ENCODE data around the gene FAM107B.

FAM107B gene

DNA sequence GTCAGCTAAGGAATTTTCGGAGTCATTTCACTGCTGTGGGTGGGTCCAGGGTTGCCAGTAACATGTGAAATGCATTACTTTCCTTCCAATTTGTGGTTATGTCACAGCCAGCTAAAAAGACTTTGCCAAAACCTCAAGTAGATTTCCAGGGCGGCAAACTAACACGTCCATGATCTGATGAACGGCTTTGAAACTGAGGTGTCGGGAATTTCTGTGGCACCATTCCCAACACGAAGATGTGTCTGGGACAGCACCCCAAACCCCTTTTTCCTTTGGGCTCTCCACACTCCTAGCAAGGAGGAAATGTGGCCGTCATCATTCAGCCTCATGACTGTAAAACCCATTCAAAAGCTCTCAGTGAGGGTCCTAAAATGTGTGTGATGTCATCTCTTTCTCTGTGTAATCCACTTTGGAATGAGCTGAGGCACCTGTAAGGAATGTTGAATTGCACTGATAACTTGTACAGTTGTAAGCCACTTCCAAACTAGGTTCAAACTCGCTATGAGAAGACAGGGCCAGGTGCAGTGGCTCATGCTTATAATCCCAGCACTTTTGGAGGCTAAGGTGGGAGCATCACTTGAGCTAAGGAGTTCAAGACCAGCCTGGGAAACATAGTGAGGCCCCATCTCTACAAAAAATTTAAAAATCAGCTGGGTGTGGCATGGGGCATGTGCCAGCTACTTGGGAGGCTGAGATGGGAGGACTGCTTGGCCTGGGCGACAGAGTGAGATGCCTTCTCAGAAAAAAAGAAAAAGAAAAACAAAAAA lies 297.9 kb downstream of the FAM107B start:
- no peak for DNase-seq

DNA sequence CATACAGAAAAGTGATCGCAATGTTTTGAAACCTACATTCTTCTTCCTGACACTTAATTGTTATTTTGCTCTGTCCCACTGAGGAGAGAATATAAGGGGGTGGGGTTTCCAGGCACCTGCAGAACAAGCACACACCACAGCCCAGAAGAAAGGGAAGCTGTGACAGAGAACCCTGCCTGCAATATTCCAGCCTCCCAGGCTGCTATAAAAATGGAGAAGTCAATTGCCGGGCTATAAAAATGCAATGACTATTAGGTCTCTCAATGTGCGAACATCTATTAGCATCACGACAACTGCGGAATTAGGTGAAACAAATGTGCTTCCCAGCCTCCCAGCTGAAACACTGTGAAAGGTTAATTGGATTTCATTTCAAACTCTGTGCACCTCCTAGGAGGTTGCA lies 298.7 kb downstream of the FAM107B start:
- DNase-seq: no peak

DNA sequence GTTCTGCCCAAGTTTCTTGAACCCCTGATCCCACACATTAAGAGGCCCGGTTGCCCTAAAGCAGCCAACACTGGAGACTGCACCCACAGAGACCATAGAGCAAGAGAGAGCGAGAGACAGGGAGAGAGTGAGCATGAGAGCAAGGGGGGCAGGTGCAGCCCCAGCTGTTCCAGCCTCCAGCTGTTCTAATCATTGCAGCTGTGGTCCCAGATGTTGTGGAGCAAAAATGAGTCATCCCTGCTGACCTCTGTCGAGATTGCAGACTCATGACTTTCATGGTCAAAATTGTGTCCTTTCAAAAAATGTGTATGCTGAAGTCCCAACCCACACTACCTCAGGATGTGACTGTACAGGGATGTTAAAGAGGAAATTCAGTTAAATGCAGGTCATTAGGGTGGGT lies 300.0 kb downstream of the FAM107B start:
- no peak for DNase-seq

DNA sequence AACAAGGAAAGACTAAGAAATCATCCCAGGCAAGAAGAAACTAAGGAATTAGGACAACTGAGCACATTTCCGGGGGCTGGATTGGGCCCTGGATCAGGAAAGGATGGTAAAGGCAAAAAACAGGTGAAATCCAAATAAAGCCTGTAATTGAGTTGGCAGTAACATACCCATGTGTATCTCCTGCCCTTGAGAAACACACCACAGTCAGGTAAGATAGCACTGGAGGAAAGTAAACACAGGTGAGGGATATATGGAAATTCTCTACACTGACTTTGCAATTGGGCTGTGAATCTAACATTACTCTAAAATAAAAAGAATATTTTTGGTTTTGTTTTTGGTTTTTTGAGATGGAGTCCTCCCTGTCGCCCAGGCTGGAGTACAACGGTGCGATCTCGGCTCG lies 303.8 kb downstream of the FAM107B start:
- DNase-seq: no peak

DNA sequence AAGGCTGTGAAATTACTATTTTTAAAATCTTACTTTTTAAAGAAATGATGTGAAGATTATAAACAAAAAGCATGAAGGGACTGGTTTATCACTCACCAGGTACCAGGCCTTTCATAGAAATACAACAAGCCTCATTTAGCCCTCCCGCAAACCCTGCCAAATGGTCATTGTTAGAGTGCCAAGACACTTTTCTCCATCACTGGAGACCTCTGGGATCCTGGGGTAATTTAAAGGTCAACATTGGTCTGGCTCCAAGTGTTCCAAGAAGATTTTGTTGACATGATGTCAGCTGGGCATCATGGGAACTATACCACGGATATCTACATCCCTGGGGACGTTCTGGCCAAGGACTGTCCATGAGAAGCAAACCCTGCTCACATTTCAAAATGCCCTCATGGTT lies 306.0 kb downstream of the FAM107B start:
- no peak for DNase-seq
